ENCODE measurements around the gene CCDC188.

Gene CCDC188

DNA sequence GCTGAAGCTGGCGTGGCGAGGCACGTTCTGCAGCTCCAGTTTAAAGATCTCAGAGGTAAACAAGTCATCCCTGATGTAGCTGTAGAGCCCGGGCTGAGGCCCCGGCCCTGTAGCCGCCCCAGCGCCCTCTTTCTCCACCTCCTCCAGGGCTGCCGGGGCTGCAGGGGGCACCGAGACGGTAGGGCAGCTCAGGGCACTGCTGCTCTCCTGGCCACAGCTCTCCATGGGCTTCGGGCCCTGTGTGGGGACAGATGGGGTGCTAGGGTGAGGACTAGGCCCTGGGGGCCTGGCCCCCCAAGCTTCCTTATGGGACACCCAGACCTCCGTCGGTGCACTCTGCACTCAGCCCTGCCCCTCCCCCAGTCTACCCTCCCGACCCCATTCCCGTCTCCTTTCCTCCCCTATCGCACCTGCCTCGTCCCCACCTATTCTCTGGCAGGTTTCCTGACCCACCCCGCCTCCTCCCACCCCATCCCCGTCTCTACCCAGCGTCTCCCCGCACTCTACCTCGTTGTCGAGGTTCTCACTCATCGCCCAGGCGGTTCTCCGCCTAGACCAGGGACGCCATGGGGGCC, 34.4 kb downstream of the CCDC188 start:
- H3K4me3 ChIP-seq (replicated peaks; ENCODE audit: low read depth, low read length) = peak overlapping the region; percentile 95
- TF ChIP-seq, protein P1, sequence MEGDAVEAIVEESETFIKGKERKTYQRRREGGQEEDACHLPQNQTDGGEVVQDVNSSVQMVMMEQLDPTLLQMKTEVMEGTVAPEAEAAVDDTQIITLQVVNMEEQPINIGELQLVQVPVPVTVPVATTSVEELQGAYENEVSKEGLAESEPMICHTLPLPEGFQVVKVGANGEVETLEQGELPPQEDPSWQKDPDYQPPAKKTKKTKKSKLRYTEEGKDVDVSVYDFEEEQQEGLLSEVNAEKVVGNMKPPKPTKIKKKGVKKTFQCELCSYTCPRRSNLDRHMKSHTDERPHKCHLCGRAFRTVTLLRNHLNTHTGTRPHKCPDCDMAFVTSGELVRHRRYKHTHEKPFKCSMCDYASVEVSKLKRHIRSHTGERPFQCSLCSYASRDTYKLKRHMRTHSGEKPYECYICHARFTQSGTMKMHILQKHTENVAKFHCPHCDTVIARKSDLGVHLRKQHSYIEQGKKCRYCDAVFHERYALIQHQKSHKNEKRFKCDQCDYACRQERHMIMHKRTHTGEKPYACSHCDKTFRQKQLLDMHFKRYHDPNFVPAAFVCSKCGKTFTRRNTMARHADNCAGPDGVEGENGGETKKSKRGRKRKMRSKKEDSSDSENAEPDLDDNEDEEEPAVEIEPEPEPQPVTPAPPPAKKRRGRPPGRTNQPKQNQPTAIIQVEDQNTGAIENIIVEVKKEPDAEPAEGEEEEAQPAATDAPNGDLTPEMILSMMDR (IDR thresholded peaks at IDR 0.05; ENCODE audit: low read length, missing control alignments) = no peak
- DNase-seq (ENCODE audit: low read depth) = no peak

DNA sequence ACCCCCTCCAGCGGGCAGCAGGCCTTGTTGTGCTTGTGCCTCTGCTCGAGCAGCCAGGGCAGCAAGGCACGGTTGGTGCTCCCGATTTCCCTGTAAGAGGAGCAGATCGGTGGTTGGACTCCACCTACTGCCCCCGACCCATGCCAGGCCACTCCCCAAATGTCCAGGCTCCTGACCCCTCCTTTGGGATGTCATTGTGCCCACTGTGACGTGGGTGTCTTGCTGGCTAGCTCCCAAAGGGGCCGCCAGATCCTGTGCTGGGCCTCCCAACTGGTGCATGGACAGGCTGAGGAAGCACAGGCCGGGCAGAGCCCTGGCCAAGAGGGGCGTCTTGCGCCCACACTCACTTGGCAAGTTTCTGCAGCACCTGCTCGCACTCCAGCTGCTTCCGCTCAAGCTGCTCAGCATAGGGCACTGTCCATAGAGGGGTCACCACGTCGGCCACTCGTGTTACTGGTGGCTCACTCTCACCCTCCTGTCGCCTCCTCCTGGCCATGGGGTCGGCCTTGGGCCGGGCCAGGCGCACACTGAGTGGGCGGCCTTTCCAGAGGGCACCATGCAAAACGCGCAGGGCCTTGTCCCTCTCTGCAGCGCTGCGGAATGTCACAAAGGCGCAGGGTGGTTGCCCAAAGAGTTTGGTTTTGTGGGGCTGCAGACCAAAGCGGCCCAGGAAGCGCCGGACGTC, 35.0 kb downstream of the CCDC188 start, which contains the start of gene RANBP1:
Gene RANBP1 (plus strand): TSS at position 414 of the 685 bp plus-strand sequence. CDS start 81 bp downstream, at position 495.
- peak within 1 kb of the TSS; percentile 95 for H3K4me3 ChIP-seq (replicated peaks; ENCODE audit: low read depth, low read length)
- TF ChIP-seq, protein P1 (IDR thresholded peaks at IDR 0.05; ENCODE audit: low read length, missing control alignments) = no peak
- DNase-seq (ENCODE audit: low read depth) = no peak

GRCh38 chr22:20114506-20115475, 36.1 kb downstream of the CCDC188 start:
- H3K4me3 ChIP-seq (replicated peaks; ENCODE audit: low read depth, low read length) = no peak overlapping the region
- no peak for DNase-seq (ENCODE audit: low read depth)
- TF ChIP-seq, protein P1 (IDR thresholded peaks at IDR 0.05; ENCODE audit: low read length, missing control alignments) = no peak

- no peak overlapping the region for H3K4me3 ChIP-seq (replicated peaks; ENCODE audit: low read depth, low read length)
- TF ChIP-seq, protein P1 (IDR thresholded peaks at IDR 0.05; ENCODE audit: low read length, missing control alignments) = no peak
- DNase-seq (ENCODE audit: low read depth) = no peak
Measured at GRCh38 chr22:20113551-20114310, 37.1 kb downstream of the CCDC188 start.

DNA sequence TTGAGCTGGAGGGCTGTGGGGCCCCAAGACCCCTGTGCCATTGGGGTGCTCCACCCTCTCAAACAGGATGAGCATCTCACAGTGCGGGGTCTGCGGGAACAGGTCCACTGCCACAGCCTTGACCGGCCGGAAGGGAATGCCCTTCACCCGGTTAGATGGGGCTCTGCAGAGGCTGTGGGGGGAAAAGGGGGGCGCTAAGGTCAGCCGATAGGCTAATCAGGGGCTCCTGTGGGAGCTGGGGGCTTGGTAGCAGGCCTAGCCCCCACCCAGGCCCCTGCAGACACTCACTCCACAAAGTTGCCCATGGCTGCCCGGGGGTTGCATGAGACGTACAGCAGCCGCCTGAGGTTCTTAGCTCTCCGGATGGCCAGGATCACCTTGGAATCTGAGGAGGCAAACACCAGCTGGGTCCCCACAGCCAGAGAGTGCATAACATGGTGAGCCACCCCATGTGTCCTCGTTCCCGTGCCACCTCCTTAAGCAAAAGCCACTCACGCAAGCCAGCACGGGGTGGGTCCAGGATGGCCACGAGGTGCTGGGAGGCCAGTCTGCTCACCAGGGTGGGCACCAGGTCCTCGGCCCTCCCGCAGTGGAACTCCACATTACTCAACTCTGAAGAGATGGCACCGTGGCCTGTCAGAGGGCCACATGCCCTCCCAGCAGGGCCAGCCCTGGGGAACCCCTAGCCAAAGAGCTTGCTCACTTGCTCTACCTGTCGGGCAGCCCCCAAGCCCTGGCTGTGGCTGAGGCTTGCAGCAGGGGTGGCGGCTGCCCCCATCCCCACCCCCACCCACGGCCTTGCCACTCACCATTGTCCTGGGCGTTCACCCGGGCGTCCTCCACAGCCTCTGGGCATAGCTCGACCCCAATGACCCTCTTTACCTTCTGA, 38.0 kb downstream of the CCDC188 start:
- TF ChIP-seq, protein P1 (IDR thresholded peaks at IDR 0.05; ENCODE audit: low read length, missing control alignments) = no peak
- H3K4me3 ChIP-seq (replicated peaks; ENCODE audit: low read depth, low read length) = no peak overlapping the region
- no peak for DNase-seq (ENCODE audit: low read depth)

All from fibroblast of pulmonary artery (primary cell).